Activated CD4-positive, CD25-positive, alpha-beta regulatory T cell treated with anti-CD3 and anti-CD28 coated beads, Interleukin-2, amount 50 U/mL, for 72 hours (primary cell): Measurements from ENCODE around the gene ZNF554.
"Not testable (repeated sequence)": the region's sequence is repeated elsewhere in the genome, so short reads cannot be mapped to it uniquely, and the experiment has no call there.

ENCODE experiments used
- DNase-seq: peaks from one replicate; pipeline ENCODE4 v3.0.0; 2021

Gene ZNF554

DNA sequence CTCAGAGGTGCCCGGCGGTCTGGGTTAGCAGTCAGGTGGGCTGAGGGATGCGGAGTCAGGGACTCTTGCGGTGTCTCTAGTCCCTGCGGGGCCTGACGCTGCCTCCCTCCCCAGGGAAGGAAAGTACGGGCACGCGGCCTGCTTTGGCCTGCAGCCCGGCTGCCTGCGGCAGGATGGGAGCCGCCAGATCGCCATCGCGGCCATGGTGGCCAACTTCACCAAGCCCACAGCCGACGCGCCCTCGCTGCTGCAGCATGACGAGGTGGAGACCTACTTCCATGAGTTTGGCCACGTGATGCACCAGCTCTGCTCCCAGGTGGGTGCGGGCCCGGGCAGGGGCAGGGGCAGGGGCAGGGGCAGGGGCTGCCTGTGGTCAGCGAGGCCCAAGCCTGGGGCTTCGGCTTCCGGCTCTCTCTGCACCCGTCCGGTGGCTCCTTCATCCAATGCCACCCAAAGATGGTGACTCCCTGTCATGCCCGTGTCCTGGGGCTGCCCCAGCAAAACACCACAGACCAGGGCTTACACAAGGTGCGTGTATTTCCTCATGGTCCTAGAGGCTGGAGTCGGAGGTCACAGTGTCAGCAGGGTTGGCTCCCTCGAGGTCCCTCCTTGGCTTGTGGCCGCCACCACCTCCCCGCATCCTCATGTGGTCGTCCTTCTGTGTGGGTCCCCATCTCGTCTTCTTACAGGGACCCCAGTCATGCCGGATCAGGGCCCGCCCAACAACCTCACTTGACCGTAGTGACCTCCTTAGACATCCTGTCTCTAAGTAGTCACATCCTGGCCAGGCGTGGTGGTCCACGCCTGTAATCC is 11.3 kb upstream of the ZNF554 start:
- DNase-seq, result no peak

- DNase-seq, result no peak
Observed at GRCh38 chr19:2809387-2810140, 10.1 kb upstream of the ZNF554 start.

GRCh38 chr19:2810141-2811091 is 9.3 kb upstream of the ZNF554 start:
- no peak for DNase-seq

DNA sequence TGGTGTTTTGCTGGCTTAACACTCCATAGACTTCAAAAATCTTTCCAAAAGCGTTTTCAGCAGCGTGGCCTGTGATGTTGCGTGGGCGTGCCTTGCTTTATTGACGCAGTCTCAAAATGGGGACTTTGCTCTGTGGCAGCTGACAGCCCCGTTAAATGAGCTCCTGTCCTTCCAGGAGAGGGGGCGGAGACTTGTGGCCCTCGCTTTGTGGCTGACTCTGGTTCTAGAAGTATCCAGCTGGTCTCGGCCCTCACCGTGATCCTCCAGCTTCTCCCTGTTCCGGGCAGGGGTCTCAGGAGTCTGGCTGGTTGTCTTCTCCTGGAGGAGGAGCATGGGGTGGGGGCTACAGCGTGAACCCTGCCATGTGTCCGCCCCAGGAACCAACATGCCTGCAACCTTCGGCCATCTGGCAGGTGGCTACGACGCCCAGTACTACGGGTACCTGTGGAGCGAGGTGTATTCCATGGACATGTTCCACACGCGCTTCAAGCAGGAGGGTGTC is 8.4 kb upstream of the ZNF554 start:
- DNase-seq, result no peak

- no peak for DNase-seq
Observed at GRCh38 chr19:2811735-2812413, 7.8 kb upstream of the ZNF554 start.

DNA sequence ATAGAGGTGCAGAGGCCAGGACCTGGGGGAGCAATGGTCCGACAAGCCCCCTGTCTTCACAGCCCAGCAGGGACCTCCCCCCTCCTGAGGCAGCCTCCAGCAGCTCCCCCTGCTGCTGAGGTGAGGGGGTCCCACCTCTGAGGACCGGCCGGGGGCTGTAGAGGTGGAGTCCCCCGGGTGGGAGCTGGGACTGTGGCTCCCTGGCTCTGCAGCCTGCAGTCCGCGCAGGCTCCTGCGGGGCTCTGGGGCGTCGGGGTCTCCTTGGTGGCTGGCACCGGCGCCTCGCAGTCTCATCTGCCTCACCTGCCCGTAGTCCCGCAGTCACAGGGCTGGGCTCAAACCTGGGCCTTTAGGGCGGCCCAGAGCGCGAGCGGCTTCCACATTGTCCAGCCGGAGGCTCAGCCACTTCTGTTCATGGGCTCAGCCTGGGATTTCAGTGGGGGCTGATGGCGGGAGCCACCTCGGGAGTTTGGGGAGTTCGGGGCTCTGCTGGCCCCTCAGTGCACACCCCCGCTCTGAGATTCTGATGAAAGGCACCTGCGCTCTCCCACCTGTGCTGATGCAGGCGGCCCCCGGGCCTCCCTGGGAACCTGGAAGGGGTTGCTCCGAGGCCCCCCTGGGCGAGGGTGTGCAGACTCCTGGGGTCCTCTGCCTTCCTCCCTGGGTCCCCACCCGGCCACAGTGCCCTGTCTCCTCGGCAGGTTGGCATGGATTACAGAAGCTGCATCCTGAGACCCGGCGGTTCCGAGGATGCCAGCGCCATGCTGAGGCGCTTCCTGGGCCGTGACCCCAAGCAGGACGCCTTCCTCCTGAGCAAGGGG is 7.0 kb upstream of the ZNF554 start:
- DNase-seq, result no peak

DNA sequence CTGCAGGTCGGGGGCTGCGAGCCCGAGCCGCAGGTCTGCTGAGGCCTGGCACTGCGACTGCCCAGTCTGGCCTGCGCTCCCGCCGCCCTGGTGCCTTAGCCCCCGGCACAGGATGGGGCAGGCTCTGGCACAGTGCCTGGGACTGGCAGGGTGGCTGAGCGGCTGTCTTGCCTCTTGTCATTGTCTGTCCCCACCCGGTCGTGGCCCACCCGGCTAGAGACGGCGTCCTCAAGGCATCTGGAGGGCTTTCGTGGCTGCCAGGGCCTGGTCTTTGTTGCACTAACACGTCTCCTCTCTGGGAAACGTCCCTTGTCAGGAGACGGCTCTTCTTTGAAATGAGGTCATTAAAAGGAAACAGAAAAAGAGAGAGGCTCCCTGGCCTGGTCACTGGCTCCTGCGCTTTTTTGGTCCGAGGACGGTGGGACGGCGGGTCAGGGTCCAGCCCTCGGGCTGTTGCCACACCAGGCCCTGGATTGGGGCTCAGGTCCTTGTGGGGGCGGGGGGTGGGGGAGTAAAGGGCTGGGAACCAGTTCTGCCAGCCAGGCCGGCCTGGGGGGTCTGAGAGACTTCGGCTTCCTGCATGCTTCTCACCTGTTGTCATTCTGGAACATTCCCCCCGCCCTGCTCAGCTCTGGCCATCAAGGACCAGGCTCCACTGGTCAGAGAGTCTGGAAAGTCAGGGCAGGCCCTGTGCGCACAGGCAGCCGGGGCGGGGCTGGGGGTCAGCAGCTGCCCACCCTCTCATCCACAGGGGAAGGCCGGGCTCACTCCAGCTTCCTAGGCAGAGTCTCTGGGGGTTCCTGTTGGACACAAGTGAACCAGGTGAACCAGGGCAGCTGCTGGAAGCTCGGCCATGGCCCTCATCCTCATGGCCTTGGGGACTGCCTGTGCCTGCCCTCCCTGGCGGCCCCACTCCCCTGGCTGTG is 6.2 kb upstream of the ZNF554 start:
- DNase-seq, result no peak

- DNase-seq, result no peak
Observed at GRCh38 chr19:2814426-2814825, 5.2 kb upstream of the ZNF554 start.

DNA sequence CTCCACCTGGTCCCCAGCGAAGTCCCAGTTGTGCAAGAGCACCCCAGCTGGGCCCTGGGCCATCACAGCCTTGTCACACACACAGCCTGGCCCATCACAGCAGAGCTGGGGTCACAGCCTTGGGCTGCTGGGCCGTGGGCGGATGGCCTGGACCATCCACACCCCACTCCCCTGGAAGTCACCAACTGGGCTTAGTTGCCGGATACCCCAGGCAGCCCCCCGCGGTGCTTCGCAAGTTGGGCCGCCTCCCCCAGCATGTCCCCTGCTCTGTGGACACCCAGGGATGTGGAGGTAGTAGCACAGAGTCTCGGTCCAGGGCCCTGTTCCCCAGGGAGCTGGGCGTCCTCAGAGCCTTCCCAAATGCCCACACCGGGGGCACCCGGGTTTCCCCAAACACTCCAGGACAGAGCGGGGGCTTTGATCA is 4.5 kb upstream of the ZNF554 start:
- no peak for DNase-seq

- no peak for DNase-seq
Observed at GRCh38 chr19:2815923-2816322, 3.7 kb upstream of the ZNF554 start.

DNA sequence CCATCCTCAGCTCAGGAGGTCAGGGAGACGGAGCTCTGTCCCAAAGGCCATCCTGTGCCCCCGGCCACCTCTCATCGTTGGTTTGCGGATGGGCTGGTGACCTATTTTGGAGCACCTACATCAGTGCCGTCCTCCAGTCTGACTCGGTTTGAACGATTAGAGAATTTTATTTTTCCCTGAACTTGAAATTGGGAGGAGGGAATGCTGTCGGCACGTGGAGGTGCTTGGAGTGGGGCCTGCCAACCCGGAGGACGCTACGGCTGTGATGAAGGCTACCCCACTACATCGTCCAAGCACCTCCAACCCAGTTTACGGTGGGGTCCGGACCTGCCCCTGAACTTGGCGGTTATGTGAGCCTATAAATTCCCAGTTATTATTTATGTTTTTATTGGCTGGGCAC is 3.0 kb upstream of the ZNF554 start:
- no peak for DNase-seq

- DNase-seq, result not testable (repeated sequence)
Observed at GRCh38 chr19:2817237-2817829, 2.3 kb upstream of the ZNF554 start.

GRCh38 chr19:2820112-2820702 is 539 bp downstream of the ZNF554 start:
- no peak for DNase-seq

DNA sequence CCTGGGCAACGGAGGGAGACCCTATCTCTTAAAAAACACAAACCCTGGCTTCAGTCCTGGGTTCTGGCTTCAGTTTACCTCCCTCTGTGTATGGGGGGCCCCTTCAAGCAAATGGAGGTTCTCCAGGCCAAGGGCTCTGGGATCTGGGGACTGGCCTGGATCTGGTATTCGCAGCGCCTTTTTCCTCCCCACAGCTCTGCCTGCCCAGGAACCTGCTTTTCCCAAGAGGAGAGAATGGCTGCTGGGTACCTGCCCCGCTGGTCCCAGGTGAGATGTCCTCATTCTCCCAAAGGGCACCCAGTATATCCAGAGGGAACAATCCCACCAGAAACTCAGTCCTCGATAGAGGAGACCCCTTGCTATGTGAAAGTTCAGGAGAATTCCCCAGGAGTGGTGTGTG is 3.2 kb downstream of the ZNF554 start:
- no peak for DNase-seq

- no peak for DNase-seq
Observed at GRCh38 chr19:2823646-2824045, 4.0 kb downstream of the ZNF554 start.

DNA sequence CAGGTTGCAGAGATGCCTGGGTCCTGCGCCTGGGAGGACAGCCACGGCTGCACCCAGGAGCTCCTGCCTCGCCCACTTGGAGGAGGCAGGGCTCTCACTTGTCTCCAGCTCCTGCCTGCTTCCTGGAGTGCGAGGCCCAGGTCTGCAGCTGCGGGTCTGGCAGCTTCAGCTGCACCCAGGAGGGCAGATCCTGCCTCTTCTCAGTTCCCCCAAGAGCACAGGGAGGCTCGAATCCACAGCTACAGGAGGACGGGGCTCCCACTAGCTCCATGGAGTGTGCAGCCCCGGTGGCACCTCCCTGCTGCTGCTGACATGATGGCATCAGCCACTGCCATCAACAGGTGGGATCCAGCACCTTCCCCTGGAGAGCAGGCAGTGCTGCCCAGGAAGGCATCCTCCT is 4.5 kb downstream of the ZNF554 start:
- DNase-seq, result no peak

DNA sequence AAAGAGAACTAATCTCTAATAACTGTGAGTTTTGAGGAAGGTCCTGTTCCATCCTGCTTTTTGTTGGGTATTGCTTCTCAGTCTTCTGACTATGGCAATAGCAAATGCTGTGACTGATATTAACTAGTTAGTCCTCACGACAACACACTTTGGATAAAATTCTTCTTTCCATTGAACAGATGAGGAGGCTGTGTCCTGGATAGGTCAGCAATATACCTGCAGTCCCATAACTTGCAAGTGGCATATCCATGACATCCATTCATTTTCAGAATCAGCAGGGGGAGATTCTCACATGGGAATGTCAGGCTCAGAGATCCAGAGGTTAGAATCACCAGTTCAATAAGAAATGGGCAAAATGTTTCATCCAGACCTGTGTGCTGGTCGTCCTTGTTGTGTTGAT is 7.4 kb downstream of the ZNF554 start:
- DNase-seq, result no peak

DNA sequence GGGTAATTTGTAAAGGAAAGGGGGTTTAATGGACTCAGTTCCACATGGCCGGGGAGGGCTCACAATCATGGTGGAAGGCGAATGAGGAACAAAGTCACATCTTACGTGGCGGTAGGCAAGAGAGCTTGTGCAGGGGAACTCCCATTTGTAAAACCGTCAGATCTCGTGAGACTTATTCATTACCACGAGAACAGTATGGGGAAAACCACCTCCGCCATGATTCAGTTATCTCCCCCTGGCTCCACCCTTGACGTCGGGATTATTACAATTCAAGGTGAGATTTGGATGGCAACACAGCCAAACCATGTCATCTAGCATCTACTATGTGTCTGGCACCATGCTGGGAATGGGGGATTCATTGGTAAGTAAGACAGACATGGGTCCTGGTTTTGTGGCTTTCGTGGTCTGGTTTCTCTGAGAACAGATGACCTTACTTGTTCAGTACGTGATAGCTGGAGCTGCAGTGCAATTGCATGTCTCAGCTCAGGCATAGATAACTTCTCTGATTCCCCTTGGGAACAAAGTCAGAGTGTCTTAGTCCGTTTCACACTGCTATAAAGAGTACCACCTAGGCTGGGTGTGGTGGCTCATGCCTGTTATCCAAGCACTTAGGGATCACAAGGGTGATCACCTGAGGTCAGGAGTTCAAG is 8.3 kb downstream of the ZNF554 start:
- DNase-seq, result no peak

DNA sequence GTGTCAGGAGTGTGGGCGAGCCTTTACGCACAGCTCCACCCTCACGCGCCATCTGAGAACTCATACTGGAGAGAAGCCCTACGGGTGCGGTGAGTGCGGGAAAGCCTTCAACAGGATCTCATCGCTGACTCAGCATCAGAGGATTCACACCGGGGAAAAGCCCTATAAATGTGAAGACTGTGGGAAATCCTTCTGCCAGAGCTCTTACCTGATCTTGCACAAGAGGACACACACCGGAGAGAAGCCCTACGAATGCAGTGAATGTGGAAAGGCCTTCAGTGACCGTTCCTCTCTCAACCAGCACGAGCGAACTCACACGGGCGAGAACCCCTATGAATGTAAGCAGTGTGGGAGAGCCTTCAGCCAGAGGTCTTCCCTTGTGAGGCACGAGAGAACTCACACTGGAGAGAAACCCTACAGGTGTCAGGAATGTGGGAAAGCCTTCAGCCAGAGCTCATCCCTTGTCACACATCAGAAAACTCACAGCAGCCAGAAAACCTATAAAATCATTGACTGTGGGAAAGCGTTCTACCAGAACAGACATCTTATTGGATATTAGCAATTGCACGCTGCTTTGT is 14.7 kb downstream of the ZNF554 start:
- DNase-seq, result no peak
